HEK293 (cell line): ENCODE results near the gene ARHGAP5.

Experiments used
- BCL11A ChIP-seq: fragments of 450-650 bp; formaldehyde crosslinking; IDR thresholded peaks from 2 replicates; pipeline ENCODE4 v1.5.1; 2016; ENCODE audit warnings: low read depth, missing biosample characterization, missing genetic modification characterization
- GLI2 ChIP-seq: fragments of 450-650 bp; formaldehyde crosslinking; IDR thresholded peaks from 2 replicates; pipeline ENCODE4; 2017; ENCODE audit warnings: missing biosample characterization, missing genetic modification characterization, low read depth, borderline replicate concordance
- GLIS1 ChIP-seq: fragments of 450-650 bp; formaldehyde crosslinking; IDR thresholded peaks from 2 replicates; pipeline ENCODE4 v1.5.1; 2016; ENCODE audit warnings: missing biosample characterization, missing genetic modification characterization
- KLF7 ChIP-seq: fragments of 450-650 bp; formaldehyde crosslinking; IDR thresholded peaks from 2 replicates; pipeline ENCODE4 v1.5.1; 2016; ENCODE audit warnings: missing biosample characterization, missing genetic modification characterization, borderline replicate concordance
- KLF8 ChIP-seq: fragments of 450-650 bp; formaldehyde crosslinking; IDR thresholded peaks from 2 replicates; pipeline ENCODE4 v1.5.1; 2016; ENCODE audit warnings: missing biosample characterization, missing genetic modification characterization
- OSR2 ChIP-seq: fragments of 450-650 bp; formaldehyde crosslinking; IDR thresholded peaks from 2 replicates; pipeline ENCODE4 v1.5.1; 2016; ENCODE audit warnings: missing biosample characterization, missing genetic modification characterization
- SP2 ChIP-seq: fragments of 450-650 bp; formaldehyde crosslinking; IDR thresholded peaks from 2 replicates; pipeline ENCODE4 v1.5.1; 2016; ENCODE audit warnings: missing biosample characterization, missing genetic modification characterization
- ZBTB1 ChIP-seq: fragments of 450-650 bp; formaldehyde crosslinking; IDR thresholded peaks from 2 replicates; pipeline ENCODE4 v1.5.1; 2016; ENCODE audit warnings: missing biosample characterization, missing genetic modification characterization
- ZBTB20 ChIP-seq: fragments of 450-650 bp; formaldehyde crosslinking; IDR thresholded peaks from 2 replicates; pipeline ENCODE4 v1.5.1; 2016; ENCODE audit warnings: missing biosample characterization, missing genetic modification characterization
- ZFP37 ChIP-seq: fragments of 450-650 bp; formaldehyde crosslinking; IDR thresholded peaks from 2 replicates; pipeline ENCODE4 v1.5.1; 2016; ENCODE audit warnings: missing biosample characterization, missing genetic modification characterization
- ZFP41 ChIP-seq: fragments of 450-650 bp; formaldehyde crosslinking; IDR thresholded peaks from 2 replicates; pipeline ENCODE4 v1.5.1; 2016; ENCODE audit warnings: missing biosample characterization, missing genetic modification characterization, borderline replicate concordance
- ZFP69B ChIP-seq: fragments of 450-650 bp; formaldehyde crosslinking; IDR thresholded peaks from 2 replicates; pipeline ENCODE4 v1.5.1; 2016; ENCODE audit warnings: missing biosample characterization, missing genetic modification characterization
- ZNF114 ChIP-seq: fragments of 450-650 bp; formaldehyde crosslinking; IDR thresholded peaks from 2 replicates; pipeline ENCODE4 v1.5.0; 2017; ENCODE audit warnings: missing biosample characterization, missing genetic modification characterization
- ZNF140 ChIP-seq: fragments of 450-650 bp; formaldehyde crosslinking; IDR thresholded peaks from 2 replicates; pipeline ENCODE4 v1.5.1; 2016; ENCODE audit warnings: missing biosample characterization, missing genetic modification characterization
- ZNF16 ChIP-seq: fragments of 450-650 bp; formaldehyde crosslinking; IDR thresholded peaks from 2 replicates; pipeline ENCODE4 v1.5.1; 2016; ENCODE audit warnings: low read depth, missing biosample characterization, missing genetic modification characterization
- ZNF19 ChIP-seq: fragments of 450-650 bp; formaldehyde crosslinking; IDR thresholded peaks from 2 replicates; pipeline ENCODE4; 2016; ENCODE audit warnings: missing biosample characterization, missing genetic modification characterization, low read depth
- ZNF214 ChIP-seq: fragments of 450-650 bp; formaldehyde crosslinking; IDR thresholded peaks from 2 replicates; pipeline ENCODE4 v1.5.1; 2017; ENCODE audit warnings: missing biosample characterization, mild to moderate bottlenecking, missing genetic modification characterization, borderline replicate concordance
- ZNF223 ChIP-seq: fragments of 450-650 bp; formaldehyde crosslinking; IDR thresholded peaks from 2 replicates; pipeline ENCODE4 v1.5.1; 2016; ENCODE audit warnings: missing biosample characterization, missing genetic modification characterization
- ZNF335 ChIP-seq: fragments of 450-650 bp; formaldehyde crosslinking; conservative IDR thresholded peaks from 2 replicates; pipeline ENCODE4 v1.5.1; 2016; ENCODE audit warnings: missing biosample characterization, missing genetic modification characterization
- ZNF366 ChIP-seq: fragments of 450-650 bp; formaldehyde crosslinking; conservative IDR thresholded peaks from 2 replicates; pipeline ENCODE4 v1.5.1; 2016; ENCODE audit warnings: missing biosample characterization, missing genetic modification characterization
- ZNF37A ChIP-seq: fragments of 450-650 bp; IDR thresholded peaks from 2 replicates; pipeline ENCODE4 v1.5.1; 2018; ENCODE audit warnings: missing biosample characterization, missing genetic modification characterization
- ZNF404 ChIP-seq: fragments of 450-650 bp; formaldehyde crosslinking; IDR thresholded peaks from 2 replicates; pipeline ENCODE4 v1.5.1; 2017; ENCODE audit warnings: missing biosample characterization, missing genetic modification characterization
- ZNF433 ChIP-seq: fragments of 450-650 bp; formaldehyde crosslinking; IDR thresholded peaks from 2 replicates; pipeline ENCODE4 v1.5.1; 2016; ENCODE audit warnings: missing biosample characterization, missing genetic modification characterization, low read depth
- ZNF514 ChIP-seq: fragments of 450-650 bp; formaldehyde crosslinking; IDR thresholded peaks from 2 replicates; pipeline ENCODE4 v1.5.1; 2016; ENCODE audit warnings: missing biosample characterization, missing genetic modification characterization
- ZNF529 ChIP-seq: fragments of 450-650 bp; formaldehyde crosslinking; IDR thresholded peaks from 2 replicates; pipeline ENCODE4 v1.5.1; 2017; ENCODE audit warnings: missing genetic modification characterization, missing biosample characterization; ENCODE audit not compliant: insufficient replicate concordance
- ZNF596 ChIP-seq: fragments of 450-650 bp; IDR thresholded peaks from 2 replicates; pipeline ENCODE4 v1.5.0; 2018; ENCODE audit warnings: missing biosample characterization, mild to moderate bottlenecking, missing genetic modification characterization, moderate library complexity
- ZNF610 ChIP-seq: fragments of 450-650 bp; formaldehyde crosslinking; IDR thresholded peaks from 2 replicates; pipeline ENCODE4 v1.5.1; 2016; ENCODE audit warnings: missing biosample characterization, missing genetic modification characterization, borderline replicate concordance
- ZNF629 ChIP-seq: fragments of 450-650 bp; formaldehyde crosslinking; IDR thresholded peaks from 2 replicates; pipeline ENCODE4 v1.5.1; 2017; ENCODE audit warnings: missing biosample characterization, missing genetic modification characterization
- ZNF660 ChIP-seq: fragments of 450-650 bp; IDR thresholded peaks from 2 replicates; pipeline ENCODE4 v1.5.1; 2018; ENCODE audit warnings: missing biosample characterization, mild to moderate bottlenecking, missing genetic modification characterization
- ZNF677 ChIP-seq: fragments of 450-650 bp; IDR thresholded peaks from 2 replicates; pipeline ENCODE4 v1.5.0; 2018; ENCODE audit warnings: missing biosample characterization, mild to moderate bottlenecking, missing genetic modification characterization, moderate library complexity
- ZNF837 ChIP-seq: fragments of 450-650 bp; formaldehyde crosslinking; IDR thresholded peaks from 2 replicates; pipeline ENCODE4 v1.5.1; 2016; ENCODE audit warnings: missing biosample characterization, missing genetic modification characterization
- TF ChIP-seq, protein P1 (sequence below): fragments of 450-650 bp; formaldehyde crosslinking; IDR thresholded peaks from 2 replicates; pipeline ENCODE4 v1.5.1; 2016; ENCODE audit warnings: missing biosample characterization, missing genetic modification characterization, borderline replicate concordance
- TF ChIP-seq, protein P2 (sequence below): fragments of 450-650 bp; formaldehyde crosslinking; IDR thresholded peaks from 2 replicates; pipeline ENCODE4 v1.5.1; 2016; ENCODE audit warnings: missing biosample characterization, missing genetic modification characterization
- TF ChIP-seq, protein P3 (sequence below): fragments of 450-650 bp; formaldehyde crosslinking; IDR thresholded peaks from 2 replicates; pipeline ENCODE4 v1.5.1; 2016; ENCODE audit warnings: missing biosample characterization, missing genetic modification characterization, low read depth
- TF ChIP-seq, protein P4 (sequence below): fragments of 450-650 bp; formaldehyde crosslinking; IDR thresholded peaks from 2 replicates; pipeline ENCODE4 v1.5.1; 2017; ENCODE audit warnings: missing biosample characterization, missing genetic modification characterization

ARHGAP5 gene

DNA sequence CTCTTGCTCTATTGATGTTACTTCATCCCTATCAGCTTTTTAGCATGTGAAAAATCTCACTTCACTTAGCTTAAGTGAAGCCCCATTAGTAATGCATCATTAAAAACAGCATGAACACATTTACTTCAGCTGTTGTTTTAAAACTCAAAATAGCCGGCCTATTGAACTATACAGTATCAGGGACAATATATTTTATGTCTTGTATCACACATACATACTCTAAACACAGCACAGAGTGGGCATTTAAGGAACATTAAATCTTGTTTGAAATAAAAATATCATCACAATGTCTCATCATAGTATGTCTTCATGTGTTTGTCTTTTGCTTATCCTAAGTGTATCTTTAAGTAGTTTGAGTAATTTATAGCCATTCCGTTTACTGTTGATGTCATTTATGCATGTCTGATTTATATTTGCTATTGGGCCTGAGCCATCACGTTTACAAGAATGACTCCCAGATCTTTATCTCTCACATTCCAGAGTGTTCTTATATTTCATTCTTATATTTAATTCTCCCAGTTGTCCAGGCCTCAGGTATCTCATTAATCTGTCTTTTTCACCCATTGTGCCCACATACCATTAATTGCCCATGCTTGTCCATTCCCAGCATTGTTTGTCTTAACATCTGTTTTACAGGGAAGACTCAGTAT, 57.5 kb downstream of the ARHGAP5 start (continued):
- peak; percentile 50; the same call in 1 of the 2 replicates for TF ChIP-seq ZNF610 (tag by site-specific recombination)
- no peak for TF ChIP-seq ZNF16 (tag by site-specific recombination)
- TF ChIP-seq, protein P1, sequence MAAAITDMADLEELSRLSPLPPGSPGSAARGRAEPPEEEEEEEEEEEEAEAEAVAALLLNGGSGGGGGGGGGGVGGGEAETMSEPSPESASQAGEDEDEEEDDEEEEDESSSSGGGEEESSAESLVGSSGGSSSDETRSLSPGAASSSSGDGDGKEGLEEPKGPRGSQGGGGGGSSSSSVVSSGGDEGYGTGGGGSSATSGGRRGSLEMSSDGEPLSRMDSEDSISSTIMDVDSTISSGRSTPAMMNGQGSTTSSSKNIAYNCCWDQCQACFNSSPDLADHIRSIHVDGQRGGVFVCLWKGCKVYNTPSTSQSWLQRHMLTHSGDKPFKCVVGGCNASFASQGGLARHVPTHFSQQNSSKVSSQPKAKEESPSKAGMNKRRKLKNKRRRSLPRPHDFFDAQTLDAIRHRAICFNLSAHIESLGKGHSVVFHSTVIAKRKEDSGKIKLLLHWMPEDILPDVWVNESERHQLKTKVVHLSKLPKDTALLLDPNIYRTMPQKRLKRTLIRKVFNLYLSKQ (tag by site-specific recombination) = peak; percentile 73; the same call in 1 of the 2 replicates
- TF ChIP-seq ZNF19 (tag by site-specific recombination) = peak; percentile 74; the same call in 1 of the 2 replicates
- TF ChIP-seq ZNF433 (tag by site-specific recombination) = no peak
- TF ChIP-seq ZNF660 (tag by site-specific recombination) = no peak
- TF ChIP-seq ZNF140 (tag by site-specific recombination) = no peak; the same call in 1 of the 2 replicates
- no peak for TF ChIP-seq ZNF114 (tag by site-specific recombination)
- TF ChIP-seq BCL11A (tag by site-specific recombination) = peak; percentile 91
- peak; percentile 99 for TF ChIP-seq OSR2 (tag by site-specific recombination)
- no peak for TF ChIP-seq SP2 (tag by site-specific recombination)
- 0 out of 2 replicates have a peak, but pooled peaks have one; percentile 78 for TF ChIP-seq KLF7 (tag by site-specific recombination)
- 0 out of 2 replicates have a peak, but pooled peaks have one; percentile 56 for TF ChIP-seq ZFP37 (tag by site-specific recombination)
- TF ChIP-seq, protein P2, sequence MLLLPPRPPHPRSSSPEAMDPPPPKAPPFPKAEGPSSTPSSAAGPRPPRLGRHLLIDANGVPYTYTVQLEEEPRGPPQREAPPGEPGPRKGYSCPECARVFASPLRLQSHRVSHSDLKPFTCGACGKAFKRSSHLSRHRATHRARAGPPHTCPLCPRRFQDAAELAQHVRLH = peak; percentile 92
- TF ChIP-seq ZNF677 (tag by site-specific recombination) = no peak
- TF ChIP-seq ZNF629 (tag by site-specific recombination) = peak; percentile 94
- 0 out of 2 replicates have a peak, but pooled peaks have one; percentile 22 for TF ChIP-seq ZNF37A (tag by site-specific recombination)
- peak; percentile 48; the same call in 1 of the 2 replicates for TF ChIP-seq ZNF596 (tag by site-specific recombination)
- peak; percentile 63 for TF ChIP-seq GLIS1 (tag by site-specific recombination)
- TF ChIP-seq ZNF335 (tag by site-specific recombination) = no peak
- peak; percentile 70; the same call in 1 of the 2 replicates for TF ChIP-seq ZFP69B (tag by site-specific recombination)
- TF ChIP-seq ZBTB20 (tag by site-specific recombination) = peak; percentile 25; the same call in 1 of the 2 replicates
- TF ChIP-seq, protein P3, sequence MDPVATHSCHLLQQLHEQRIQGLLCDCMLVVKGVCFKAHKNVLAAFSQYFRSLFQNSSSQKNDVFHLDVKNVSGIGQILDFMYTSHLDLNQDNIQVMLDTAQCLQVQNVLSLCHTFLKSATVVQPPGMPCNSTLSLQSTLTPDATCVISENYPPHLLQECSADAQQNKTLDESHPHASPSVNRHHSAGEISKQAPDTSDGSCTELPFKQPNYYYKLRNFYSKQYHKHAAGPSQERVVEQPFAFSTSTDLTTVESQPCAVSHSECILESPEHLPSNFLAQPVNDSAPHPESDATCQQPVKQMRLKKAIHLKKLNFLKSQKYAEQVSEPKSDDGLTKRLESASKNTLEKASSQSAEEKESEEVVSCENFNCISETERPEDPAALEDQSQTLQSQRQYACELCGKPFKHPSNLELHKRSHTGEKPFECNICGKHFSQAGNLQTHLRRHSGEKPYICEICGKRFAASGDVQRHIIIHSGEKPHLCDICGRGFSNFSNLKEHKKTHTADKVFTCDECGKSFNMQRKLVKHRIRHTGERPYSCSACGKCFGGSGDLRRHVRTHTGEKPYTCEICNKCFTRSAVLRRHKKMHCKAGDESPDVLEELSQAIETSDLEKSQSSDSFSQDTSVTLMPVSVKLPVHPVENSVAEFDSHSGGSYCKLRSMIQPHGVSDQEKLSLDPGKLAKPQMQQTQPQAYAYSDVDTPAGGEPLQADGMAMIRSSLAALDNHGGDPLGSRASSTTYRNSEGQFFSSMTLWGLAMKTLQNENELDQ (tag by site-specific recombination) = peak; percentile 66; the same call in 1 of the 2 replicates
- TF ChIP-seq ZNF223 (tag by site-specific recombination) = no peak
- TF ChIP-seq, protein P4, sequence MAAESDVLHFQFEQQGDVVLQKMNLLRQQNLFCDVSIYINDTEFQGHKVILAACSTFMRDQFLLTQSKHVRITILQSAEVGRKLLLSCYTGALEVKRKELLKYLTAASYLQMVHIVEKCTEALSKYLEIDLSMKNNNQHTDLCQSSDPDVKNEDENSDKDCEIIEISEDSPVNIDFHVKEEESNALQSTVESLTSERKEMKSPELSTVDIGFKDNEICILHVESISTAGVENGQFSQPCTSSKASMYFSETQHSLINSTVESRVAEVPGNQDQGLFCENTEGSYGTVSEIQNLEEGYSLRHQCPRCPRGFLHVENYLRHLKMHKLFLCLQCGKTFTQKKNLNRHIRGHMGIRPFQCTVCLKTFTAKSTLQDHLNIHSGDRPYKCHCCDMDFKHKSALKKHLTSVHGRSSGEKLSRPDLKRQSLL = no peak
- peak; percentile 97 for TF ChIP-seq KLF8
- peak; percentile 14 for TF ChIP-seq ZNF529
- no peak for TF ChIP-seq ZNF837 (tag by site-specific recombination)
- peak; percentile 96 for TF ChIP-seq ZBTB1 (tag by site-specific recombination)
- TF ChIP-seq ZNF514 (tag by site-specific recombination) = no peak
- TF ChIP-seq GLI2 = peak; percentile 100
- TF ChIP-seq ZNF404 = no peak
- no peak for TF ChIP-seq ZFP41
- TF ChIP-seq ZNF214 (tag by site-specific recombination) = no peak
- peak; percentile 96 for TF ChIP-seq ZNF366 (tag by site-specific recombination)
